NCI-H345 (cell line): ENCODE data around the gene SLC9A8.
"Not testable (repeated sequence)": the region's sequence is repeated elsewhere in the genome, so short reads cannot be mapped to it uniquely, and the experiment has no call there.

Experiments
- DNase-seq: peaks from one replicate; lab custom pipeline; 2025; lab: John Stamatoyannopoulos, UW

The SLC9A8 gene

GRCh38 chr20:49893242-49894072 lies 80.8 kb downstream of the SLC9A8 start:
- DNase-seq = no peak

DNA sequence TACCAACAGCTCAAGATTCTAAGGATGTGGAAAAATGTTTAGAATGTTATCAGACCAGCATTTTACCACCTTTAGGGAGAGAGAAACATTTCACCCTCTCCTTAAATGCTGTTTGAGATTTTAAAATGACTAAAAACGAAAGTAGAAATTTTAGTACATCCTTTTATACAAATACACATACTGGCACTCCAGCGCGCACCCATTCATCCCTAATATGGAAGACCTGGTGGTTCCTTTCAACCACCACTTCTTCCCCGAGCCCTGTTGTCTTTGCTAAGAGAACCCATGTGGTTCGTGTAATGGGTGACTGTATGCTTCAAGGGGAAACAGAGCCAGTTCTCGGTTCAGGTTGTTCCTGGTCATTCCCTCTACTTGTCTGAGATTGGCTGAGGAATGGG lies 81.4 kb downstream of the SLC9A8 start:
- no peak for DNase-seq

GRCh38 chr20:49895474-49896093 lies 83.0 kb downstream of the SLC9A8 start:
- DNase-seq = not testable (repeated sequence)

GRCh38 chr20:49896204-49896603 lies 83.6 kb downstream of the SLC9A8 start:
- no peak for DNase-seq

DNA sequence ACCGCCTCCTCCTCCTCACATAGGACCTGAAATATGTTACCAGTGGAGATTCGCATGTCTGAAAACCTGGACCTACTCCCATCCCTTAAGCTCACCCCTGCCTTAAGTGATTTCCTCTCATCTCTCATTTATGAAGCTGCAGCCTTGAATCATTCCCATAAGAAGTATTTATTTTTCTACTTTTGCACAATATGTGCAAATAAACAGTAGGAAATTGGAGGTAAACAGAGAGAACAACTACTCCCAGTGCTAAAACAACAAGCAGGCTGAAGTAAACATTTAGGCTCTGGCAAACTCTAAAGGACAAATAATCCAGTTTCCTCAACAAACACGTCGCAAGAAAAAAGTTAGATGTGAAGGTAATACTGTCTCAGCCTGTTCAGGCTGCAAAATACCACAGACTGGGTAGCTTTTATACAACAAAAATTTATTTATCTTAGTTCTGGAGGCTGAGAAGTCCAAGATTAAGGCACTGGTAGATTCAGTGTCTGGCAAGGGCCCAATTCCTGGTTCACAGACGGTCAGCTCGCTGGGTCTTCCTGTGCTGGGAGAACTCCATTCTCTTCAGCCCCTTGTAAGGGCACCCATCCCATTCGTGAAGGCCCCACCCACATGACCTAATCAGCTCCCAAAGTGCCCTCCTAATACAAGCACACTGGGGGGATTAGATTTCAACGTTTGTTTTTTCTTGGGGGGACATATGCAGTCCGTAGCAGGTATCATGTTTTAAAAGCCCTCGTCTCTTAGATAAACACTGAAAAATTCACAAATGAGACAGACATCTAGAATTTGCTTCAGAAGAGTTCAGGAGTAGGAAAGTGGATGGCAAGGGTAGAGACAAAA lies 87.1 kb downstream of the SLC9A8 start:
- no peak for DNase-seq

GRCh38 chr20:49901588-49901987 lies 89.0 kb downstream of the SLC9A8 start:
- DNase-seq = no peak

DNA sequence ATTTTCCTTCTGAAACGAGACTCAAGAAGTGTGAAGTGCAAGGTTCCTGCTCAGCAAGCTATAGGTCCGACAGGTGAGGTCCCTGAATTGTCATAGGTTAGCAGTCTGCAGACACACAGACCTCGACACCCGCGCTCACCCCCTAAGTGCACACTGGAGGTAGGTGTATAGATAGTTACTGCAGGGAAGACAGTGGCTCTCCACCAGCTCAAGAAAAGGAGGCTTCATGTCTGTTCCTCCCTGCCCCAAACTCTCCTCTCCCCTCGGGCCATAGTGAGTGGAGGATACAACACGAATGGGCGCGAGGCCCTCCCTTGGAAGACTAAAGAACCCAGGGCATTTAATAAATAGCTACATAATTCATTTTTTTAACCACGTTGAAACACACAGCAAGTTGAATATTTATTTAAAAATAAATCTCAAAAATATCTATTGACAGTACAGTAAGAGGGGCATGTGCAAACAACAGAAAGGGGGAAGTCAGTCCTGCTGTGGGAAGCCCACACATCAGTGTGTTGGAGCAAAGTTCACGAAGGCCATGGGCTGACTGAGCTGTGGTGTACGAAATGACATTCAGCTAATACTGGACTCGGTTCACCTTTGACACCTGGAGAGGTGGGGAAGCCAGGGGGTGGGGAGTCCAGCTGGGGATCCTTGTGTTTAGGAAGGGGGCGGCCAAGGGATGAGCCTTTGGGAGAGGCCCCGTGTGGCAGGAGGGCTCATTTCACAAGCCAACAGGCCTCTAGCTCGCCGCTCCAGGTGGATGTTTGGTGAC lies 92.0 kb downstream of the SLC9A8 start:
- no peak for DNase-seq

- DNase-seq = no peak
Observed at GRCh38 chr20:49905415-49906091, 92.9 kb downstream of the SLC9A8 start.

- DNase-seq = no peak
Observed at GRCh38 chr20:49906101-49906604, 93.5 kb downstream of the SLC9A8 start.

DNA sequence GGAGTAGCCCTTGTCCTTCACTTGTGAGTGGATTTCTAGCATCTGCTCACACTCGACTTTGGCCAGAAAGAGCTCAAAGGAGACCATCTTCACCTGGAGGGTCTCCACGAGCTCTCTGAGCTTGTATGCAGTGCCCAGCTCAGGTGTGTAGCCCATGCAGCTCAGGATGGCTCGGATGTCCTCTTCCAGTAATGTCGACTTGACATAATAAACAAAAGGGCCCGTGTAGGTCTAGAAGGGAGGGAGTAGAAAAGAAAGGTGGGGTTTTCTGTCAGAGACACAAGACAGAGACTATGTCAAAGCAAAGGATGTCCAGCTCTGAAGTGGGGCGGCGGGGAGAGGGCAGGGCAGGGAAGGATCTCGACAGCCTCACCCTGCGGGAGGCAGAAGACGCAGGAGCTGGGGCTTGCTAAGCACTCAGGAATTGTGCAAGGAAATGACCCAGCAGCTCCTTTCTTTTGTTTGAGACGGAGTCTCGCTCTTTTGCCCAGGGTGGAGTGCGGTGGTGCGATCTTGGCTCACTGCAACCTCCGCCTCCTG lies 94.1 kb downstream of the SLC9A8 start:
- DNase-seq = no peak

GRCh38 chr20:49907405-49908257 lies 95.0 kb downstream of the SLC9A8 start:
- DNase-seq = no peak

GRCh38 chr20:49908258-49908565 lies 95.6 kb downstream of the SLC9A8 start:
- no peak for DNase-seq

DNA sequence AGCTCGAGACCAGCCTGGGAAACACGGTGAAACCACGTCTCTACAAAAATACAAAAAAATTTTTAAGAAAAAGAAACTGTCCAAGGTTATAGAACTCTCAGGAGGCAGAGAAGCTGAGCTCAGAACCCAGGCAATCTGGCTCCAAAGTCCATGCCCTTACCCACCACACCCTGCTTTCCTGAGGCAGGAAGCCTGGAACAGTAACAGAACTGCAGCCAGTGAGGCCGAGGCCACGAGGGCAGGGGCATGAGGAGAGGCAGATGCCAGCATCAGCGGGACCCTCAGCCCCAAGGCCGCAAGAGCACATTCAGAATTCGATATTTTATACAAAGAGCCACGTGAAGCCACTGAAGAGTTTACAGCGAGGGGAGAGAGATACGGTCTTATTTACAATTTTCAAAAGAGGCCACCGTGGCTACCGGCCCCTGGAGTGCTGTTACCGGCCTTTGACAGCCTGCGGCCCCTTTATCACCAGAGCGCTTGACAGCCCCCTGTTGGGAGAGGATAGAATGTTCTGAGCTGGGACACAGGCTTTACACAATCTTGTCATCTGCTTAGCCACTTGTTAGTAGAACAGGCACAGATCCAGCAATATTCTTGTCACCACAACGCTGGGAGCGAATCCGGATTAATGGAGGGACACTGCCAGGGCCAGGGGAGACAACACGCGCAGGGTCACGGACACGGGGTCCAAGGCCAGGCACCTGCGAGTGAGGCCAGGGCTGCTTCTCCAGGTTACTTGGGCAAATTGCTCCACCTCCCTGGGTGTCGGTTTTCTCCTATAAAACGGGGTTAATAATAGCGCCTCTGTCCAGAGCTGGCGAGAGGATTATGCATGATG lies 97.1 kb downstream of the SLC9A8 start:
- DNase-seq = no peak

- no peak for DNase-seq
Observed at GRCh38 chr20:49910340-49910706, 97.7 kb downstream of the SLC9A8 start.

- DNase-seq = no peak
Observed at GRCh38 chr20:49913399-49914047, 100.9 kb downstream of the SLC9A8 start.

DNA sequence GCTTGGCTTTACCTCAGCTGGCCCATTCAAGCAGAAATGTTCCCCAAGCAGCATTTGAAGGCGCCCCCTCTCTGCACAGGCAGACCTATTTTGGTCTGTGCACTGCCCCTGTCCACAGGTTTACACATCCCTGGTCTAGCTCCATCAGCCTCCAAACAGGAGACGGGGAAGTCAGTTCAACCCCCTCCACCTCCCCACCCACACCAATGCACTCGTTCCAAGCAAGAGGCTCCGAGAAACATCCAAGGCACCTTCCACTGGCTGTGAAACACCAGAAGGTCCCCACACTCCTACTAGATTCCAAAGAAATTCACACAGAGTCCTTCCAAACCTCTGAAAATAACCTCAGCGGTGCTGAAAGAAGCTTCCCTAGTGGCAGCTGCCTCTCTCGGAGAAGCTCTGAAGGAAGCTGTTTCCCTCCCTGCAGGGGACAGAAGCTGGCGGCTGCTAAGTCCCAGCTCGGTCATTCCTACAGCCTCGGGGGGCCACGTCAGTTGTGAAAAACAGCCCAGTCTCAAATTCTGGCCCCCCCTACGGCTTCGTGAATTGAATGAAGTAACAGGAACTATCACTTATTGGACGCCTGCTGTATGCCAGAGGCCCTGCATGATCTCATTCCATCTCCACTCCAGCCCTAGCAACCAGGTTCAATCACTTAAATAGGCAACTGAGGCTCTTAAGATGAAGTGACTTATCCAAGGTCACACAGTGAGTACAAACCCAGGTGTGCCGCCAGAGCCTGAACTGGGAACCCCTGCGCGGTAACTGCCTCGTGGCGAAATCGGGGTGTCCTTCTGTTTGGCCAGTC lies 101.9 kb downstream of the SLC9A8 start:
- no peak for DNase-seq

GRCh38 chr20:49915118-49915379 lies 102.4 kb downstream of the SLC9A8 start:
- no peak for DNase-seq
